DMS79 treated with DMSO at 0.1 percent for 48 hours (cell line): Measurements from ENCODE around the gene GNAL.
"Not testable (repeated sequence)": the region's sequence is repeated elsewhere in the genome, so short reads cannot be mapped to it uniquely, and the experiment has no call there.

Experiments
- DNase-seq: peaks from one replicate; lab custom pipeline; 2025; lab: John Stamatoyannopoulos, UW

Gene GNAL

GRCh38 chr18:11850821-11851145 is 161.7 kb downstream of the GNAL start:
- peak; percentile 47 for DNase-seq

- peak; percentile 84 for DNase-seq
These were observed 162.2 kb downstream of the GNAL start, which contains the start of gene CHMP1B for GRCh38 chr18:11851146-11851805. TSS of gene CHMP1B (plus strand) at chr18:11851413. CDS start at chr18:11851512, 99 bp downstream.

GRCh38 chr18:11851806-11852337 is 162.8 kb downstream of the GNAL start:
- DNase-seq = peak; percentile 17

- DNase-seq = not testable (repeated sequence)
These were observed 165.5 kb downstream of the GNAL start for GRCh38 chr18:11854554-11854953.

GRCh38 chr18:11857177-11857887 is 168.3 kb downstream of the GNAL start:
- DNase-seq = peak; percentile 62

GRCh38 chr18:11859282-11859830 is 170.3 kb downstream of the GNAL start:
- no peak for DNase-seq

- no peak for DNase-seq
These were observed 170.9 kb downstream of the GNAL start for GRCh38 chr18:11859903-11860407.

GRCh38 chr18:11860594-11861450 is 171.8 kb downstream of the GNAL start:
- no peak for DNase-seq

GRCh38 chr18:11861583-11862288 is 172.7 kb downstream of the GNAL start:
- no peak for DNase-seq

GRCh38 chr18:11862468-11863137 is 173.5 kb downstream of the GNAL start:
- no peak for DNase-seq

- no peak for DNase-seq
These were observed 175.4 kb downstream of the GNAL start for GRCh38 chr18:11864471-11864870.

- no peak for DNase-seq
These were observed 176.0 kb downstream of the GNAL start for GRCh38 chr18:11865071-11865470.

- no peak for DNase-seq
These were observed 177.3 kb downstream of the GNAL start for GRCh38 chr18:11866329-11866728.

- DNase-seq = no peak
These were observed 177.7 kb downstream of the GNAL start for GRCh38 chr18:11866764-11867163.

- DNase-seq = no peak
These were observed 179.2 kb downstream of the GNAL start for GRCh38 chr18:11868230-11868629.

GRCh38 chr18:11871501-11871900 is 182.4 kb downstream of the GNAL start:
- no peak for DNase-seq

- peak; percentile 16 for DNase-seq
These were observed 183.5 kb downstream of the GNAL start for GRCh38 chr18:11872479-11873136.

GRCh38 chr18:11873670-11874340 is 184.7 kb downstream of the GNAL start:
- no peak for DNase-seq

GRCh38 chr18:11874676-11875075 is 185.6 kb downstream of the GNAL start:
- DNase-seq = no peak
